HEK293T (cell line): ENCODE data around the gene SRCIN1.
"Not testable (repeated sequence)": the region's sequence is repeated elsewhere in the genome, so short reads cannot be mapped to it uniquely, and the experiment has no call there.

Experiments
- ARNT ChIP-seq: fragments of 450-650 bp; IDR thresholded peaks from 2 replicates; pipeline ENCODE4 v1.6.1; 2017; ENCODE audit warnings: mild to moderate bottlenecking
- ELF4 ChIP-seq: fragments of 450-650 bp; IDR thresholded peaks from 2 replicates; pipeline ENCODE4 v1.6.1; 2017; ENCODE audit warnings: antibody characterized with exemption
- FOXK2 ChIP-seq: fragments of 450-650 bp; IDR thresholded peaks from 2 replicates; pipeline ENCODE4 v1.6.1; 2016; ENCODE audit warnings: mild to moderate bottlenecking
- L3MBTL2 ChIP-seq: fragments of 450-650 bp; conservative IDR thresholded peaks from 2 replicates; pipeline ENCODE4 v1.6.1; 2016; ENCODE audit warnings: mild to moderate bottlenecking
- SP1 ChIP-seq: fragments of 450-650 bp; IDR thresholded peaks from 2 replicates; pipeline ENCODE4 v1.6.1; 2017

DNA sequence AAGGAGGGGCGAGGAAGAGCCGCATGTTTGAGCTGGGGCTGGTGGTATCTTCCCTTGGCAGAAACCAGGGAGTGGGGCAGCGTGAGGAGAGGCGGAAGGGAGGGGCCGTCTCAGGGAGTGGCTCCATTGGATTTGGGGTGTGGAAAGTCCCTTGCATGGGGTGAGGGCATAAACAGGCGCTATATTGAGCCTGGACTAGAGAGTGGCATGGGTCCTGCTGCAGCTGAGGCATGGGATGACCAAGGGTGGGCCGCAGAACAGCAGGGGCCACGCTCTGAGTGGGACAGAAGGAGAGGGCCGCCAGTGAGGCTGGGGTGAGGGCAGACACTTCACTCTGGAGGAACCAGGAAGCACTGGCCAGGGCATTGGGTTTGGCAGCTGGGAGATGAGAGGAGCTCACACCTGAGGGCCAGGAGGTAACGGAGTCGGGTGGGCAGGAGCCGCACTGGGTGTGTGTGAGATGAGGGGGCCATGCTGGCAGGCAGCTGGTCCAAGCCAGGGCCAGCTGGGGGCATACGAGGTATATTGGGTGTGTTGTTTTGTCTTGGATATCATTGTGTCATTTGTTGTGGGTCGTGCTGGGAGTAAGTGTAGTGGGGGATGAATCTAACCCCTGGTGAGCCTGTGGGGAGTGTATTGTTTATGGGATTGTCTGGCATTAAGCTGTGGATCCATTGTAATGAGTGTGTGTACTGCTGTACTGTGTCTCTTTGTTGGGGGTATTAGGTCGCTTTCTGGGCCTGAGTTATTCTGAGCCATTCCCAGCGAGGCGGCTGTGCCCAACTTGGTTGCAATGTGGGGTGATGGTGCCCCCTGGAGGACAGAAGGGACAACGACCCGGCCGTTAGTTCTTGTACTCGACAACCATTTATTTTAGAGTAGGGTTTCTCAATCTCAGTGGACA lies 121.3 kb downstream of the SRCIN1 start:
- not testable (repeated sequence) for TF ChIP-seq L3MBTL2, SP1, ELF4, ARNT, FOXK2
